Astrocyte of the cerebellum (primary cell): ENCODE data around the gene MYLK4.
A peak's percentile ranks its signal among the peaks of the same experiment; 100 is the strongest.

Experiments
- DNase-seq: peaks from one replicate; pipeline ENCODE4 v3.0.0-alpha.2; 2011; ENCODE audit warnings: low read depth
- H3K4me3 ChIP-seq: 2 replicates; pipeline ENCODE4 v1.5.1; 2011; ENCODE audit warnings: mild to moderate bottlenecking, low read depth, low read length, moderate library complexity
- in situ Hi-C: cut with HindIII; loops from 2 replicates; pipeline ENCODE4 v1.10.0; 2017; ENCODE audit warnings: low sequenced_read_pairs
- TF ChIP-seq, protein P1 (sequence below): IDR thresholded peaks from 2 replicates; pipeline ENCODE4 v1.5.1; 2012; ENCODE audit warnings: low read length, low read depth, moderate library complexity, mild to moderate bottlenecking; ENCODE audit errors: missing control alignments

The MYLK4 gene

DNA sequence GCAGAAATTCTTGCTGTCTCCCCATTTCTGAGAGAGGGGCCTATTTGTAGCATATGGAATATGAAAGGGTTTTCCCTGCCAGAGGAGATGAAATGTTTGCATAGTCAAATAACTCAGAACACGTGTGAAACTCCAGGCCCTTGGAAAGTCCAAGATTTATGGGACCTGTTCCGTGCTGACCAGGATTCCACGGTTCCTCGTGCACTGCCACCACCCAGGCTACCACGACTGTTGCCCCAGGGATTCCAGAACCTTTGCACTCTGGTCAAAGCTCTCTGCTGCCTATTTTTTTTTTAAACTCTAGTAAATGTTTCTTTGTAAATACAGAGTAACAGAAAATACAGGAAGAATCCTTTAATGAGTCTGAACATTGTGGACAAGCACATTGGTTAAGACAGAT lies 35.0 kb downstream of the MYLK4 start:
- TF ChIP-seq, protein P1, sequence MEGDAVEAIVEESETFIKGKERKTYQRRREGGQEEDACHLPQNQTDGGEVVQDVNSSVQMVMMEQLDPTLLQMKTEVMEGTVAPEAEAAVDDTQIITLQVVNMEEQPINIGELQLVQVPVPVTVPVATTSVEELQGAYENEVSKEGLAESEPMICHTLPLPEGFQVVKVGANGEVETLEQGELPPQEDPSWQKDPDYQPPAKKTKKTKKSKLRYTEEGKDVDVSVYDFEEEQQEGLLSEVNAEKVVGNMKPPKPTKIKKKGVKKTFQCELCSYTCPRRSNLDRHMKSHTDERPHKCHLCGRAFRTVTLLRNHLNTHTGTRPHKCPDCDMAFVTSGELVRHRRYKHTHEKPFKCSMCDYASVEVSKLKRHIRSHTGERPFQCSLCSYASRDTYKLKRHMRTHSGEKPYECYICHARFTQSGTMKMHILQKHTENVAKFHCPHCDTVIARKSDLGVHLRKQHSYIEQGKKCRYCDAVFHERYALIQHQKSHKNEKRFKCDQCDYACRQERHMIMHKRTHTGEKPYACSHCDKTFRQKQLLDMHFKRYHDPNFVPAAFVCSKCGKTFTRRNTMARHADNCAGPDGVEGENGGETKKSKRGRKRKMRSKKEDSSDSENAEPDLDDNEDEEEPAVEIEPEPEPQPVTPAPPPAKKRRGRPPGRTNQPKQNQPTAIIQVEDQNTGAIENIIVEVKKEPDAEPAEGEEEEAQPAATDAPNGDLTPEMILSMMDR = no peak
- in situ Hi-C loops = no loop called here
- H3K4me3 ChIP-seq = no peak overlapping the region
- DNase-seq = no peak

GRCh38 chr6:2714111-2714895 lies 36.4 kb downstream of the MYLK4 start:
- TF ChIP-seq, protein P1 = peak; percentile 28
- DNase-seq = peak; percentile 89
- in situ Hi-C loops = no loop called here
- H3K4me3 ChIP-seq = no peak overlapping the region

GRCh38 chr6:2713473-2714110 lies 37.1 kb downstream of the MYLK4 start:
- TF ChIP-seq, protein P1 = no peak
- in situ Hi-C loops = no loop called here
- DNase-seq = no peak
- no peak overlapping the region for H3K4me3 ChIP-seq

DNA sequence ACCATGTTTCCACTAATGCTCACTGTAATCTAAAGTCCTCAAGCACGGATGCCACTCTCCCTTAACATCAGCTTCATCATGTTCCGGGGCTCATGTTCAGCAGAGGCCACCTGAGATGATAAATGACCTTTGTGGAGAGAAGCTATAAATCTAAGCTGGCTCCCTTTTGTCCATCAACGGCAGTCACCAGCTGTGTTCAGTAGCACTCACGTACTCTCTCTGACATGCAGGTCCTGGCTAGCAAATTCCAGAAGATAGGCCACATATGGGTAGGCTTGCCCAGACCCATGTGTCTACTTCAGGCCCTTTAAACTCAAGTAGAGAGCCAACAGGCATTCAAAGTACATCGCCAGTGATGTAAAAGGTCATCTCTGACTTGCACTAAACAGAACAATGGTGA lies 38.6 kb downstream of the MYLK4 start:
- no peak overlapping the region for H3K4me3 ChIP-seq
- TF ChIP-seq, protein P1 = no peak
- in situ Hi-C loops = no loop called here
- DNase-seq = no peak

DNA sequence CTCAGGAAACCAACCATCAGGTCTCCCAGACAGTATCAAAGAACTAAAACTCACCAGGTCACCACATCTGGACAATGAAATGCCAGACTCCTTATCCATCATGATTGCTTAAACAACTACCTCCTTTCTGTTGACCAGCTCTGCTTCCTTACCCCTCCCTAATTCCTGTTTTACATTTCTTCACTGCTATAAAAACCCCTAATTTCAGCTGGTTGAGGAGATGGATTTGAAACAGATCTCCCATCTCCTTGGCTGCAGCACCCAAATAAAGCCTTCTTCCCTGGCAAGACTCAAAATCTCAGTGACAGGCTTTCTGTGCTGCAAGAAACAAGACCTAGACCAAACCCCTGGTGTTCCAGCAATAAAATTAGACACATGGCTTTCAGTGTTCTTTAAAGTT lies 40.3 kb downstream of the MYLK4 start:
- TF ChIP-seq, protein P1 = no peak
- no peak overlapping the region for H3K4me3 ChIP-seq
- no peak for DNase-seq
- in situ Hi-C loops = no loop called here

DNA sequence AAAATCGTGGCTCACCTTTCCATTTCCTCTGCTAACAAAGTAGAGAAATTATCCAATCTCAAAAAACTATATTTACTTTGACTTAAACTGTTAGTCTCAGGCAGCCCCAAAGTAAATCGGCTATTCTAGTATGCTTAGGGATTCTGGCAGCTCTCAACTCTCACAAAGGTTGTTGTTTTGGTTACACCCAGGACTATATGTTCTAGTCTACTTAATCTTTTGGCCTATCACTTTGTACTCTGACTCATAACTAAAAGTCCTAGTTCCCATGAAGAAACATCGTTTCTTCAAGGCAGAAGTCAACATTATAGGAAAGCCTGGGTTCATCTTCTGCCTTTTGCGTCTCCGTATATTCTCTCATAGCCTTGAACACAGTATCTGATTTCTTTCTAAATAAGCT lies 42.3 kb downstream of the MYLK4 start:
- TF ChIP-seq, protein P1 = no peak
- in situ Hi-C loops = no loop called here
- H3K4me3 ChIP-seq = no peak overlapping the region
- no peak for DNase-seq
